HG03196 (cell line): ENCODE measurements around the gene UNC93A.
"Not testable (repeated sequence)": the region's sequence is repeated elsewhere in the genome, so short reads cannot be mapped to it uniquely, and the experiment has no call there.

Experiments used
- ATAC-seq: cut with Tn5 transposase; IDR thresholded peaks from one replicate; pipeline ENCODE4 v1.9.1; 2021; ENCODE audit not compliant: unreplicated experiment

Gene UNC93A

DNA sequence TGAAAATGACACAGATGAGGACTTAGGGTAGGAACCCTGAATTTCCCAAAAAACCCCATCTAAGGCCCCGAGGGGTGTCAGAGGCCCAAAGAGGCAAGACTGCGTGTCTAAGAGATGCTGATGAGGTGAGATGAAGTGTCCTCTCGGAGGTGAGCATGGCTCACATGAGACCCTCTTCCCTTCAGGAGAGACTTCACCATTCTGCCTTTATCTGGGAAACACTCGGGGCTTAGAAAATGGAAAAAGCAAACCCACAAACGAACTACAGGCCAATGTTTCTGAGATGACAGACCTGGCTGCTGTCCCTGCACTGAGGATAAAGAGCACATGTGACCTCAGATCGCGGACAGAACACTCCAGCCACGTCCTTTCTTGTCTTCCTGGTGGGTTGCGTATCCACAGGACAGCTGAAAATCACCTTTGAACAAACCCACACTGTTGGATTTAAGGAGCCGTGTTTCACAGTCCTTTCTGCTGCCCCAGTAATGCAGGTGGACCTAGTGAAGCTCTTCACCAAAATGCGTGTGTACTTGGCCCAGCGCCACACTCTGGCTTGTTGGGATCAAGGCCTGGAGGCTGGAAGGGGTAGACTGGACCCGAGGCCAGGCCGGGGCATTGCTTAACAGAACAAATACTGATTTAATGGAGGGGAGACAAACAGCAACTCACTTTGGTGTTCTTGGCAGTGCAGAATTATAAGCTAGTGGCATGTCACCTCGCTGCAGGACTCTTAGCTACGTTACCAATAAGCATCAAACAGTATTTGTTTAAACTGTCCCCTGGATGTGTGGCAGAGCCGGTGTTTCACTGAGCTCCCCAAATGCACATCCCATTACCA, 18.5 kb downstream of the UNC93A start:
- not testable (repeated sequence) for ATAC-seq

DNA sequence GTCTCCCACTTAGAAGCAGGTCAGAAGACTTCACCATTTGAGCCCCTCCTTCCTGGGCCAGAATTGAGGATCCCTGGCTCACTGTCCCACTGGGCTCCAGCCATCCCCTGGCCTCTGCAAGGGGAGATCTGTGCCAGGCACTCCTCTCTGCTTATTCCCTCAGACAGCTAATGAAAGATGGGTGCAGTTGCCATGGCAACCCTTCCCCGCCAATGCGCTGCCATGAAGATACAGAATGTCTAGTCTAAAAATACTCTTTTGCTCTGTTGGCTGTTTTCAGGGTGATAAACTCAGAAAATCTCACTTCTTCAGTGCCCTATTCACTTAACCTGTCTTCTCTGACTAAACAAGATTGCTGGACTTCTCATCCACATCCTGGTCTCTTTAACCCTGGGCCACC, 20.2 kb downstream of the UNC93A start:
- no peak for ATAC-seq

- not testable (repeated sequence) for ATAC-seq
Measured at GRCh38 chr6:167311691-167312090, 20.6 kb downstream of the UNC93A start.

GRCh38 chr6:167314180-167314821, 23.2 kb downstream of the UNC93A start:
- ATAC-seq = no peak

- ATAC-seq = no peak
Measured at GRCh38 chr6:167317172-167317571, 26.1 kb downstream of the UNC93A start.

DNA sequence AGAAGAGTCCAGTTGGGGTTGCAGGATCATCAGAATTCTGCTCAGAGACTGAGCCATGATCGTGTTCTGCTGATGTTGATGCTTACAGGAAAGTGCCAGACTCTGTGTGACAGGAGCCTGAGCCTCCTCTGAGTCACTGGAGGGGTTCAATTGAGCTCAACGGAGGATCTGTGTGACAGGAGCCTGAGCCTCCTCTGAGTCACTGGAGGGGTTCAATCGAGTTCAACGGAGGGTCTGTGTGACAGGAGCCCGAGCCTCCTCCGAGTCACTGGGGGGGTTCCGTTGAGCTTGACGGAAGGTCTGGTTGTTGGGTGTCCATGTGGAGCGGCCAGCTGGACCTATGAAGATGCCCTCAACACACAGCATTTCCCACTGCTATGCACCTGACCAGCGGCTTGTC, 27.2 kb downstream of the UNC93A start:
- ATAC-seq = not testable (repeated sequence)

GRCh38 chr6:167318856-167319255, 27.7 kb downstream of the UNC93A start:
- ATAC-seq = not testable (repeated sequence)

DNA sequence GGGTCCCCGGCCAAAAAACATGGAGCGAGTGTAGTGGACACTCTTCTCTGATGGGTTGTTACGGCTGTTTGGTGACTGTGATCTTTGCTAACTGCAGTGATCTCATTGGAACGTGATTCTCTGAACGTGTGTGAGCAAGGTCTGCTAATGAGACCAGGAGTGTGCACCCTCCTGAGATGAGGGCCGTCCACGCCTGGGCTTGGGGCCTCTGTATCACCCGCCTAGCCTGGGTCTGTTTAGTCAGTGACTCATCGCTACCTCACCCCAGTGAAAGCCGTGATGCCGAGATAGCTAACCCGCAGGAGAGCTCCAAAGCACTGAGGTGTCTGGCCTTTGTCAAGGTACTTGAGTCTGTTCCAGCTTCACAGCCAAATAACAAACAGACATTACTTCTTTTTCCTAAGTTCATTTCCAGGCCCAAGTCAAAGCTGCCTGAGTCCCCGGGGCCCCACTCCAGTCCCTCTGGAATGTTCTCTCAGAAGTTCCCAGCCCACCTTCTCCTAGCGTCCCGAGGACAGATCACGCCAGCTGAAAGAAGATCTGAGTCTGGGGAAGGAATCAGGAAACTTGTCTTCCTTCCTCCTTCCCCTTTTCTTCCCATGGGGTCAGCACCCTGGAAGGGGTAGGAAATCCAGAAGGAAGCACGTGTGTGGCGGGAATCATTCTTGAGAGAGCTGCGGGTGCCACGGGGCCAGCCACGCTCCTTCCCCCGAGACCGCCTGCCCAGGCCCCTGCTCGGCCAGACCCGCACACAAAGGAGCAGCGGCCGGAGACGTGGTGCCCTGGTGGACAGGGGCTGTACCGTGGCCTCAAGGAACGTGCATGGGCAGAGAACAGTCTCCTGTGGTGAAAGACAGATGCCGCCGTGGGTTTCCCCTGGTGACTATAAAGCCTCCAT, 29.0 kb downstream of the UNC93A start:
- not testable (repeated sequence) for ATAC-seq

DNA sequence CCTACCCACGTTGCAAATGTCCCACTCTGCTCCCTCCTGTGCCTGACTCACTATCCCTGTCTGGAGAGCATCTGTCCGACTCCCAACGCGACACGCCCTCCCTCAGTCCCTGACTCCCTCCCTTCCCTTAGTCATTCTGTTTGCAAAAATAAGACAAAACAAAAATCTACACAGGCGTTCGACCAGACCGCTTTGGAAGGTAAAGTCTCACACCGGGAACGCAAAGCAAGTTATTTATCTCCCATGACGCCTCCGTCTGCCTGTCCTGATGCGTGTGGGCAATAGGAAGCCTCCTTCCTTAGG, 29.6 kb downstream of the UNC93A start:
- ATAC-seq = not testable (repeated sequence)

DNA sequence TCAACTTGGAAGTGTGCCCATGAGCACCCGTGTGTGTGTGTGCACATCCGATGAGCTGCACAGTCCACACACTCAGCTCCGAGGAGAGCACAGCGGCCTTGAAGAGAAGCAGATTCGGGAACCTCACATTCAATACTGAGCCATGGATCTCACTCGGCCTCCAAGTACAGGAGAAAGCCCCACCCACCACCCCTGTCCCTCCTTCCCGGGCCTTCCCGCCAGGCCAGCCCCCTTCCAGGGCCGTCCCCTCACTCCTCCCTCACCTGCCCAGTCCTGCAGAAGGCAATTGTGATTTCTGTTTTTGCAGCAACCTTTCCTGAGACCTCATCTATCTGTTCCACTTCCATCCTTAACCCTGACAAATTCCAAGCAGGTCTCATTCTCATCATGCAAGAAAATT, 30.1 kb downstream of the UNC93A start:
- ATAC-seq = not testable (repeated sequence)

DNA sequence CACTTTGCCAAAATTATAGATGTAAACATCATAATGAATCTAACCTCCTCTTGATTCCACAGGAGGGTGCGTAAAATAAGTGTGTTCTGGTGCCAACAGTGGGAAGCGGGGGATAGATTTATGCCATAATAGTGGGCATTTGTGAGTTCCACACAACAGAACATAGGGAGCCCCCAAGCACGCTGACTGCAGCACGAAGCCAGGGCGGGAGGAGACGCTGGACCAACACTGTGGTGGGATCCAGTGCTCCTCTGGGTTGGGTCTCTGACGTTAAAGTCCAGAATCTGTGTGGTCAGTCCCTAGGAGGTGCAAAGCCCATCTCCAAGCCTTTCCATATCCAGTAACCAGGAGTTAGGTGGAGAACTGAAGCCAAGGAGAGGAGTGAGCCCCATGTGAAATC, 32.0 kb downstream of the UNC93A start:
- no peak for ATAC-seq

GRCh38 chr6:167324111-167324510, 33.0 kb downstream of the UNC93A start:
- ATAC-seq = no peak

DNA sequence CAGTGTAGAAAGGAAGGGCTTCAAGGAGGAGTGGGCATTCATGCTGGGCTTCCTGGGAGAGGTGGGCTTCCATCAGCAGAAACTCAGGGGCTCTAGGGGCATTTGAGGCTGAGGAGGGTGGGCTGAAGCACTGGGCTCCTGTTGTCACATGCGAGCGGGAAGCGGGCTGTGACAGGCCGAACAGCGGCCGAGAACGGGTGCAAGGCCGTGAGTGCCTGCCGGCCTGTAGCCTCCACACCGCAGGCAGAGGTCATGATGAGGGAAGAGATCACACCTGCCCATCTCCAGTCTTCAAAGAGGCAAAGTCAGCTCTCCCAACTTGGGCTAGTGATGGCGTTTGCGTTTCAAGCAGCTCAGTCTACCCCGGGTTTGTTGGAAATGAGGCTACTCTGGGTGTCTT, 34.7 kb downstream of the UNC93A start:
- ATAC-seq = no peak

DNA sequence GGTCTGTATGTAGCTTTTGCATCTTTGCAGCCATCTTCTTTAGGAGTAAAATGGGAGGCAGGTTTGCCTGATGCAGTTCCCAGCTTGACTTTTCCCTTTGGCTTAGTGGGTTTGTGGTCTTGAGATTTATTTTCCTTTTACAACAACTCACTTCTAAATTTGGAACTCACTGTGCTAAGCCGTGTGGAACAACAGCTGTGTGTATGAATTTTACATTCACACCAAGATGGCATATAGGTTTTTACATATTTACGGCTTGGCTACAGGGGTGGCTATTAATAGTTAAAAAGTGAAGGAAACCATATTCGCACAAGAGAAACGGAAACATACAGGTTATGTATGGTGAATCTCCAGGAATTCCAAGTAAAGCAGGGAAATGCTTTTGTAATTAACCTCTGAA, 36.3 kb downstream of the UNC93A start:
- ATAC-seq = no peak

DNA sequence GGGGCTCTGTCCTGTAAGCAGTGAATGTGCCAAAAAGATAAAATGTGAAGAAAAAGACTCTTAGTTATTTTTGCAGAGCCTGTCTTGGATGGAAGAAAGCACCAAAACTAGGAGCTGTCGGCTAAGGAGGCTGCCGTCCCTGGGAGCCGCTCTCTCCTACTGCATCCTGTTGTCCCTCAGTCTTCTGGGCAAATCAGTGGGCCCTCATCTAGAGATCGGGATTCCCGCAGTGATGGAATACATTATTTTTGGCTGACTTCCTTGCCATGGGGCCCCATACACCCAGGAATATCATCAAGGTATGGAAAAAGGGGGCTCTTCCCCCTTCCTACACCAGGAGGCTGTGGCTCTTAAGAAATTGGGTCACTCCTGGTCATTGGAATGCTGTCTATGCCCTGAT, 37.0 kb downstream of the UNC93A start:
- ATAC-seq = no peak

- ATAC-seq = no peak
Measured at GRCh38 chr6:167329014-167329413, 37.9 kb downstream of the UNC93A start.

DNA sequence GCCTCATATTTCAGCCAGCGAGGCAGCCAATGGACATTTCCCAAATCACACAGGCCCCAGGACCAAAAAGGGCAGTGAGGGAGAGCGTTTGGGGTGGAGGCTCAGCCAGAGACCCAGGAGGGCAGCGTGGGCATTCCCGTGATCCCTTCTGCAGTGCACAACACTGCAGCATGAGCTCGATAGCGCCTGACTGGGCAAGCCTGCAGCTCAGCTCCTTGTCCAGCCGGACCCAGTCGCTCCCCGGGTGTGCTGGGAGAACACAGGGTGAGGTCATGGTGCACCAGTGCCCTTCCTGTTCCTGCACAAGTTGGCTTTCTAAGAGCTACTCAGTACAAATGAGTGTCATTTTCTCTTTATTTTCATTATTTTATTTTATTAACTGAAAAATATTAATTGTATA, 39.6 kb downstream of the UNC93A start:
- ATAC-seq = no peak

DNA sequence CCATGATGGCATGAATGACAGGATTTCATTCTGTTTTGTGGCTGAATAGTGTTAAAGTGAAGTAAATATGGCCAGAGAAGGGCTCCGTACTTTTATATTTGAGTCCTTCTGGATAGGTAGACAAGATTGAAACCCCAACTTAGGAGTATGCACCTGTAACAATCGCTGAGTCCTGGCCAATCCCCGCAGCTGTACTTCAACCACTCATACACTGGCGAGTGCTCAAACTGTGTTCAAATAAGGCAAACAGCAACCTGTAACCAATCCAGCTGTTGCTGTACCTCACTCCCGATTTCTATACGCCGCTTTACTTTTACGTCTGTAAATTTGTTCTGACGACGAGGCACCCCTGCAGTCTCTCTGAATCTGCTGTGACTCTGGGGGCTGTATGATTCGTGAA, 40.5 kb downstream of the UNC93A start:
- no peak for ATAC-seq

GRCh38 chr6:167336844-167337630, 45.9 kb downstream of the UNC93A start:
- ATAC-seq = no peak

GRCh38 chr6:167337675-167338449, 46.7 kb downstream of the UNC93A start:
- no peak for ATAC-seq
